ENCODE data around the gene CHST13.

DNA sequence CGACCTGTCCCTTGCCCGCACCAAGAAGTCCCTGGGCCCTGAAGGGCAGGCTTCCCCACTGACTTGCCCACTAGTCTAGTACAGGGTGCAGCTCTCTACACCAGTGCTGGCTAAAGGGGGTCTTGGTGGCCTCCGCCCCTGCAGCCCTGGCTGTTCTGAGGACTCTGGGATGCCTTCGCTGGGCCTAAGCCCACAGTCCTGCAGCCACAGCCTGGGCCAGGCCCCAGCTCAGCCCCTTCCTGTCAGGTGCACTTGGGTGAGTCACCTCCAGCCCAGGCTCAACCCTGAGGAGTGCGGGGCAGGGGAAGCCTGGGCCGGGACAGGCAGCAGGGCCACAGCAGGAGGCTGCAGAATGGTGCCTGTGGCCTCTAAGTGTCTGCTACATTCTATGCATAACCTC, 33.8 kb downstream of the CHST13 start:
- TF ChIP-seq, protein P1, sequence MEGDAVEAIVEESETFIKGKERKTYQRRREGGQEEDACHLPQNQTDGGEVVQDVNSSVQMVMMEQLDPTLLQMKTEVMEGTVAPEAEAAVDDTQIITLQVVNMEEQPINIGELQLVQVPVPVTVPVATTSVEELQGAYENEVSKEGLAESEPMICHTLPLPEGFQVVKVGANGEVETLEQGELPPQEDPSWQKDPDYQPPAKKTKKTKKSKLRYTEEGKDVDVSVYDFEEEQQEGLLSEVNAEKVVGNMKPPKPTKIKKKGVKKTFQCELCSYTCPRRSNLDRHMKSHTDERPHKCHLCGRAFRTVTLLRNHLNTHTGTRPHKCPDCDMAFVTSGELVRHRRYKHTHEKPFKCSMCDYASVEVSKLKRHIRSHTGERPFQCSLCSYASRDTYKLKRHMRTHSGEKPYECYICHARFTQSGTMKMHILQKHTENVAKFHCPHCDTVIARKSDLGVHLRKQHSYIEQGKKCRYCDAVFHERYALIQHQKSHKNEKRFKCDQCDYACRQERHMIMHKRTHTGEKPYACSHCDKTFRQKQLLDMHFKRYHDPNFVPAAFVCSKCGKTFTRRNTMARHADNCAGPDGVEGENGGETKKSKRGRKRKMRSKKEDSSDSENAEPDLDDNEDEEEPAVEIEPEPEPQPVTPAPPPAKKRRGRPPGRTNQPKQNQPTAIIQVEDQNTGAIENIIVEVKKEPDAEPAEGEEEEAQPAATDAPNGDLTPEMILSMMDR (IDR thresholded peaks at IDR 0.05) = no peak
- no peak for TF ChIP-seq POLR2A (IDR thresholded peaks at IDR 0.05)

All from lower leg skin (tissue), 3 donors.